GM23338 (cell line): Measurements from ENCODE around the gene LCE7A.

ENCODE experiments used
- CREB1 ChIP-seq: fragments of 250-450 bp; sonication (Bioruptor Pico); IDR thresholded peaks from 2 replicates; pipeline ENCODE4 v1.5.0; 2020; ENCODE audit warnings: low read depth, mild to moderate bottlenecking, moderate library complexity
- CTCF ChIP-seq, 2 experiments: fragments of 200-600 bp in 1 of 2; sonication (generic) in 1 of 2; conservative IDR thresholded peaks; 2 replicates each; pipeline versions ENCODE4 v1.5.1 to v1.6.1; 2016 to 2017; ENCODE audit warnings: antibody characterized with exemption in 2 of 2, low read depth in 2 of 2, mild to moderate bottlenecking in 2 of 2, moderate library complexity in 1 of 2
- EZH2 ChIP-seq: fragments of 200-600 bp; sonication (generic); IDR thresholded peaks from one replicate; pipeline ENCODE4 v1.8.0; 2017; ENCODE audit warnings: antibody characterized with exemption, mild to moderate bottlenecking, low read depth; ENCODE audit not compliant: unreplicated experiment
- EZH2phosphoT487 ChIP-seq: fragments of 200-600 bp; sonication (generic); IDR thresholded peaks from one replicate; pipeline ENCODE4 v1.8.1; 2018; ENCODE audit warnings: antibody characterized with exemption; ENCODE audit not compliant: unreplicated experiment
- JUNB ChIP-seq: IDR thresholded peaks from one replicate; pipeline ENCODE4 v1.6.1; 2016; ENCODE audit warnings: antibody characterized with exemption; ENCODE audit not compliant: unreplicated experiment
- POLR2AphosphoS5 ChIP-seq: IDR thresholded peaks from 2 replicates; pipeline ENCODE4 v1.6.1; 2016; ENCODE audit warnings: antibody characterized with exemption, low read depth
- ZNF331 ChIP-seq: fragments of 250-450 bp; sonication (Bioruptor Pico); IDR thresholded peaks from 2 replicates; pipeline ENCODE4 v1.5.0; 2020; ENCODE audit warnings: low read depth, mild to moderate bottlenecking, moderate library complexity
- ZNF462 ChIP-seq: fragments of 250-450 bp; sonication (Bioruptor Pico); IDR thresholded peaks from 2 replicates; pipeline ENCODE4 v1.5.0; 2020; ENCODE audit warnings: mild to moderate bottlenecking, moderate library complexity

- TF ChIP-seq CTCF (conservative IDR thresholded peaks at IDR 0.05; ENCODE audit: low read depth in 2 of 2): peak; percentile 73 to 86
- TF ChIP-seq EZH2: no peak
- TF ChIP-seq ZNF331 (CRISPR knock-in tag): no peak
- no peak for TF ChIP-seq CREB1
- TF ChIP-seq EZH2phosphoT487: no peak
- TF ChIP-seq JUNB: no peak
- no peak for TF ChIP-seq POLR2AphosphoS5
- TF ChIP-seq ZNF462: no peak
These were observed 10.1 kb downstream of the LCE7A start for GRCh38 chr1:152869808-152870419.
